H1 (cell line): ENCODE measurements around the gene C22orf39. TPM values are rescaled to one million over a fixed set of nuclear protein-coding genes. Genes with fewer than 3 reads are reported as not detected.

Experiments
- CTCF ChIA-PET: fragments of 300-600 bp; sonication (Branson Sonifier 250); formaldehyde crosslinking; loops from one replicate; lab custom pipeline; 2021; ENCODE audit not compliant: partially characterized antibody; lab: Charles Lee
- POLR2A ChIA-PET: fragments of 300-600 bp; sonication (Branson Sonifier 250); formaldehyde crosslinking; loops from one replicate; lab custom pipeline; 2021; ENCODE audit warnings: inconsistent platforms; ENCODE audit not compliant: partially characterized antibody; lab: Charles Lee
- DNase-seq, 2 experiments: peaks; one replicate each; pipeline versions ENCODE4 v3.0.0 to v3.0.0-alpha.2; 2010 to 2022; ENCODE audit warnings: low spot score in 2 of 2, low read depth in 1 of 2, mixed read lengths in 1 of 2
- FAIRE-seq: peaks from 2 replicates; lab custom pipeline; 2011; peaks lifted over from hg19 to GRCh38; lab: Jason Lieb, UNC
- H2AFZ ChIP-seq: 2 replicates; pipeline ENCODE4 v1.8.1; 2012; ENCODE audit warnings: low read length, inconsistent platforms
- H2AK5ac ChIP-seq: 2 replicates; pipeline ENCODE4 v1.6.1; 2013; ENCODE audit warnings: low read depth, low read length
- H2BK120ac ChIP-seq: replicated peaks from 2 replicates; pipeline ENCODE3; 2013; ENCODE audit warnings: low read depth, low read length, inconsistent platforms
- H2BK12ac ChIP-seq: 2 replicates; pipeline ENCODE4 v1.6.1; 2013; ENCODE audit warnings: low read depth, low read length
- H2BK15ac ChIP-seq: 2 replicates; pipeline ENCODE4 v1.6.1; 2013; ENCODE audit warnings: low read length
- H2BK20ac ChIP-seq: 2 replicates; pipeline ENCODE4 v1.6.1; 2013; ENCODE audit warnings: low read length
- H2BK5ac ChIP-seq: 2 replicates; pipeline ENCODE4 v1.6.1; 2013; ENCODE audit warnings: low read depth, low read length
- H3K14ac ChIP-seq: 2 replicates; pipeline ENCODE4 v1.6.1; 2013; ENCODE audit warnings: inconsistent platforms; ENCODE audit not compliant: insufficient read length
- H3K18ac ChIP-seq: 2 replicates; pipeline ENCODE4 v1.6.1; 2013; ENCODE audit warnings: low read length; ENCODE audit errors: extremely low read depth
- H3K23ac ChIP-seq: 2 replicates; pipeline ENCODE4 v1.6.1; 2013; ENCODE audit warnings: inconsistent platforms; ENCODE audit not compliant: insufficient read length
- H3K23me2 ChIP-seq: 2 replicates; pipeline ENCODE4 v1.6.1; 2013; ENCODE audit warnings: low read depth, low read length
- H3K27ac ChIP-seq: 2 replicates; pipeline ENCODE4 v1.6.1; 2011; ENCODE audit warnings: low read depth, low read length, inconsistent platforms
- H3K27me3 ChIP-seq, 4 experiments: replicated peaks in 1 of 4; 1 replicate in 1 of 4; 2 replicates in 3 of 4; pipeline versions ENCODE4 v1.6.1 to v1.8.1; 2011 to 2013; ENCODE audit warnings: low read length in 3 of 4, mild to moderate bottlenecking in 3 of 4, inconsistent platforms in 2 of 4, mixed read lengths in 2 of 4, moderate library complexity in 1 of 4; ENCODE audit not compliant: control insufficient read depth in 3 of 4, insufficient read depth in 3 of 4; ENCODE audit errors: extremely low read depth in 1 of 4
- H3K36me3 ChIP-seq, 4 experiments: 2 replicates each; pipeline versions ENCODE4 v1.6.1 to v1.8.1; 2011 to 2013; ENCODE audit warnings: mild to moderate bottlenecking in 4 of 4, low read length in 3 of 4, moderate library complexity in 2 of 4, control low read depth in 1 of 4, inconsistent platforms in 1 of 4; ENCODE audit not compliant: insufficient read depth in 4 of 4, control insufficient read depth in 2 of 4
- H3K4ac ChIP-seq: replicated peaks from 2 replicates; pipeline ENCODE3; 2013; ENCODE audit warnings: low read length, low read depth, mixed read lengths, inconsistent platforms; ENCODE audit not compliant: insufficient read length
- H3K4me1 ChIP-seq, 4 experiments: replicated peaks in 1 of 4; 1 replicate in 1 of 4; 2 replicates in 3 of 4; pipeline versions ENCODE4 v1.6.1 to v1.8.1; 2011 to 2013; ENCODE audit warnings: low read length in 3 of 4, inconsistent platforms in 2 of 4, mixed read lengths in 1 of 4; ENCODE audit not compliant: insufficient read depth in 4 of 4, control insufficient read depth in 3 of 4
- H3K4me2 ChIP-seq, 2 experiments: 2 replicates each; pipeline versions ENCODE4 v1.6.1 to v1.8.1; 2011 to 2013; ENCODE audit warnings: low read depth in 2 of 2, low read length in 2 of 2, control low read depth in 1 of 2, inconsistent platforms in 1 of 2, mild to moderate bottlenecking in 1 of 2; ENCODE audit not compliant: insufficient read depth in 1 of 2
- H3K4me3 ChIP-seq, 4 experiments: fragments of 200-600, 300-600 bp in 1 of 4; sonication (generic), shearing (Covaris generic), sonication (Bioruptor Twin) in 1 of 4; 2 replicates each; pipeline versions ENCODE4 v1.5.1 to v1.8.1; 2011 to 2016; ENCODE audit warnings: low read length in 4 of 4, low read depth in 3 of 4, control low read depth in 2 of 4, inconsistent platforms in 2 of 4, mild to moderate bottlenecking in 2 of 4, mixed read lengths in 1 of 4, moderate library complexity in 1 of 4; ENCODE audit not compliant: insufficient read depth in 2 of 4; ENCODE audit errors: extremely low read depth in 1 of 4
- H3K56ac ChIP-seq: replicated peaks from 2 replicates; pipeline ENCODE3; 2013; ENCODE audit warnings: low read depth, mild to moderate bottlenecking, mixed read lengths, low read length, inconsistent platforms; ENCODE audit not compliant: insufficient read length
- H3K79me1 ChIP-seq: 2 replicates; pipeline ENCODE4 v1.6.1; 2013; ENCODE audit warnings: low read depth, low read length, control low read depth
- H3K79me2 ChIP-seq, 2 experiments: 2 replicates each; pipeline versions ENCODE4 v1.6.1 to v1.8.1; 2012 to 2013; ENCODE audit warnings: low read length in 2 of 2, mild to moderate bottlenecking in 2 of 2, inconsistent platforms in 1 of 2; ENCODE audit not compliant: insufficient read depth in 2 of 2, control insufficient read depth in 1 of 2
- H3K9ac ChIP-seq, 4 experiments: replicated peaks in 1 of 4; 1 replicate in 1 of 4; 2 replicates in 3 of 4; pipeline versions ENCODE4 v1.6.1 to v1.8.1; 2011 to 2013; ENCODE audit warnings: low read depth in 3 of 4, low read length in 3 of 4, control low read depth in 2 of 4, mild to moderate bottlenecking in 2 of 4, moderate library complexity in 2 of 4, inconsistent platforms in 1 of 4; ENCODE audit errors: extremely low read depth in 1 of 4
- H3K9me3 ChIP-seq, 2 experiments: 2 replicates each; pipeline versions ENCODE4 v1.6.1 to v1.8.1; 2012 to 2013; ENCODE audit warnings: mild to moderate bottlenecking in 2 of 2, moderate library complexity in 2 of 2, control low read depth in 1 of 2, inconsistent platforms in 1 of 2, low read depth in 1 of 2, low read length in 1 of 2, mixed read lengths in 1 of 2; ENCODE audit not compliant: insufficient read depth in 2 of 2
- H4K20me1 ChIP-seq, 2 experiments: replicated peaks in 1 of 2; 2 replicates each; pipeline versions ENCODE3 to v1.8.1; 2011 to 2013; ENCODE audit warnings: inconsistent platforms in 2 of 2, low read length in 2 of 2, mild to moderate bottlenecking in 1 of 2; ENCODE audit not compliant: insufficient read depth in 2 of 2, control insufficient read depth in 1 of 2
- H4K5ac ChIP-seq: 2 replicates; pipeline ENCODE4 v1.6.1; 2013; ENCODE audit warnings: low read length, low read depth, mixed read lengths, inconsistent platforms; ENCODE audit not compliant: insufficient read length
- H4K8ac ChIP-seq: 2 replicates; pipeline ENCODE4 v1.8.0; 2013; ENCODE audit warnings: mild to moderate bottlenecking, moderate library complexity, low read length, inconsistent platforms; ENCODE audit not compliant: insufficient read depth; ENCODE audit errors: extremely low read depth
- H4K91ac ChIP-seq: replicated peaks from 2 replicates; pipeline ENCODE3; 2013; ENCODE audit warnings: low read length, mixed read lengths, inconsistent platforms; ENCODE audit not compliant: insufficient read length
- BRCA1 ChIP-seq: IDR thresholded peaks from 2 replicates; pipeline ENCODE4 v1.6.1; 2012; ENCODE audit warnings: low read depth, low read length, improper control_type of control experiment
- EZH2 ChIP-seq: fragments of 200-600 bp; sonication (generic); IDR thresholded peaks from 2 replicates; pipeline ENCODE4 v1.7.1; 2012; ENCODE audit warnings: low read depth, mild to moderate bottlenecking, moderate library complexity, low read length, inconsistent platforms; ENCODE audit not compliant: severe bottlenecking
- FOSL1 ChIP-seq: IDR thresholded peaks from 2 replicates; pipeline ENCODE4 v1.6.1; 2011; ENCODE audit warnings: mild to moderate bottlenecking, low read depth, low read length, moderate library complexity; ENCODE audit not compliant: insufficient read depth
- KDM4A ChIP-seq: IDR thresholded peaks from one replicate; pipeline ENCODE4 v1.7.1; 2012; ENCODE audit warnings: low read depth, mild to moderate bottlenecking, moderate library complexity, low read length, inconsistent platforms; ENCODE audit not compliant: severe bottlenecking
- MAFK ChIP-seq: IDR thresholded peaks from 2 replicates; pipeline ENCODE4 v1.6.1; 2012; ENCODE audit warnings: low read depth, mild to moderate bottlenecking, improper control_type of control experiment, low read length
- POLR2A ChIP-seq, 2 experiments: IDR thresholded peaks; 1 replicate in 1 of 2; 2 replicates in 1 of 2; pipeline ENCODE4 v1.6.1; 2011; ENCODE audit warnings: low read depth in 2 of 2, low read length in 2 of 2, mild to moderate bottlenecking in 2 of 2; ENCODE audit errors: control extremely low read depth in 1 of 2
- RXRA ChIP-seq: IDR thresholded peaks from 2 replicates; pipeline ENCODE4 v1.6.1; 2011; ENCODE audit warnings: low read depth, mild to moderate bottlenecking, low read length, moderate library complexity; ENCODE audit not compliant: insufficient read depth
- SIRT6 ChIP-seq: IDR thresholded peaks from one replicate; pipeline ENCODE4 v1.7.1; 2012; ENCODE audit warnings: low read length, inconsistent platforms
- SRF ChIP-seq: IDR thresholded peaks from 2 replicates; pipeline ENCODE4 v1.6.1; 2011; ENCODE audit warnings: mild to moderate bottlenecking, low read depth, low read length, moderate library complexity
- TCF12 ChIP-seq: IDR thresholded peaks from 2 replicates; pipeline ENCODE4 v1.6.1; 2011; ENCODE audit warnings: low read depth, mild to moderate bottlenecking, low read length
- WGBS, 2 experiments: shearing (Covaris generic) in 1 of 2; methylation state at CpG; one replicate each; pipeline versions ENCODE4 v1.1.6 to v1.1.7; 2013 to 2015; ENCODE audit warnings: low lambda C conversion rate in 2 of 2, mixed read lengths in 2 of 2, inconsistent platforms in 1 of 2, low coverage in 1 of 2, missing lambda C conversion rate in 1 of 2; ENCODE audit not compliant: insufficient replicate concordance in 2 of 2, insufficient coverage in 1 of 2, insufficient read length in 1 of 2; ENCODE audit errors: extremely low coverage in 1 of 2, missing lambda C conversion rate in 1 of 2; 5-methylcytosine and 5-hydroxymethylcytosine counted together
- polyA plus RNA-seq, 7 experiments: library from polyadenylated mRNA; depleted of rRNA in 3 of 7; stranded (reverse) in 5 of 7; unstranded in 2 of 7; fragments of >200 nt in 5 of 7; fragments of 200-250 nt in 2 of 7; gene quantifications; 1 replicate in 5 of 7; 2 replicates in 1 of 7; 4 replicates in 1 of 7; pipeline versions ENCODE4 v1.2.1 to v1.2.3, GENCODE V29; 2011 to 2013; ENCODE audit warnings: missing spikeins in 2 of 7, mixed read lengths in 2 of 7
- total RNA-seq: library from RNA; stranded (reverse); fragmentation: NEBNext Ultra II Directional; extraction: Animal tissue kit (Norgen Biotek cat#: 25700); gene quantifications from 2 replicates; pipeline ENCODE4 v1.2.1, GENCODE V29; 2021
- TF ChIP-seq, protein P1 (sequence below): IDR thresholded peaks from 2 replicates; pipeline ENCODE4 v1.6.1; 2011; ENCODE audit warnings: low read length, improper control_type of control experiment
- TF ChIP-seq, protein P2 (sequence below): IDR thresholded peaks from 2 replicates; pipeline ENCODE4 v1.6.1; 2012; ENCODE audit warnings: low read length, inconsistent platforms

The C22orf39 gene
- total and polyA plus RNA-seq, 2 of the 8 experiments (the other 6 are each of a cell fraction or from before 2014, with no cell fraction given): 22.7 to 27.7 TPM

DNA sequence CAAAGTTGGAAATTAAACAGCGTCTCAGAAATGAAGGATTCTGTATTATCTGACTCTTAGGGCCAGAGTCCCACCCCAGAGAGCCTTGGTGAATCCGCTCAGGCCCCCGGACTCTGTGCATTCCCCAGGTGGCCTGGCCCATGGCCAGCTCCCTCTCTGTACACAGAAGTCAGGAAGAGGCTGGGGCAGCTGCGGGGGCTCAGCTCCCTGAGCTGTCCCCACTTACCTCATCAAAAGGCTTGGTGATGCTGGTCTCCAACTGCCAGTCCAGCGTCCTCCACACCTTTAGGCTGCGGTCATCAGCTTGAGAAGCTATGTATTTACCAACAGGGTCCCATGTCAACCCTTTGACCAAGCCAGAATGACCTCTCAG lies 51.0 kb downstream of the C22orf39 start:
- FAIRE-seq: no peak
- no peak overlapping the region for H3K27ac ChIP-seq
- H3K79me1 ChIP-seq: no peaks in the 10 kb centered on the region
- no peak overlapping the region for H4K8ac ChIP-seq
- H3K23ac ChIP-seq: no peak overlapping the region
- no peak overlapping the region for H3K56ac ChIP-seq
- H3K23me2 ChIP-seq: no peaks in the 10 kb centered on the region
- H2BK120ac ChIP-seq: no peak overlapping the region
- no peak overlapping the region for H2BK12ac ChIP-seq
- no peak overlapping the region for H3K4me2 ChIP-seq
- no peak overlapping the region for H2AK5ac ChIP-seq
- peaks cover 22 to 61% (median 48%) of the 10 kb centered on the region in 4 experiments for H3K36me3 ChIP-seq
- no peak for DNase-seq
- H3K4me3 ChIP-seq: no peak overlapping the region
- no peak overlapping the region for H2AFZ ChIP-seq
- no peak overlapping the region for H4K91ac ChIP-seq
- no peak overlapping the region for H3K4ac ChIP-seq
- H2BK5ac ChIP-seq: no peak overlapping the region
- H3K18ac ChIP-seq: no peak overlapping the region
- H3K79me2 ChIP-seq: no peaks in the 10 kb centered on the region
- H3K9me3 ChIP-seq: no peaks in the 10 kb centered on the region
- WGBS, 2 experiments: 95% methylated on average over 6 of the region's 6 CpGs; no CpG with 5 or more reads in 1 of the 2 experiments
- no peak overlapping the region for H2BK20ac ChIP-seq
- POLR2A ChIA-PET: interaction anchor here (1.2 to 2.5 kb wide), 5 partner anchors 8 to 83 kb away, joined by 3 to 9 read pairs (median 4); partner anchors contain the start of genes CDC45 and UFD1
- no peaks in the 10 kb centered on the region for H3K4me1 ChIP-seq
- H4K5ac ChIP-seq: no peak overlapping the region
- H3K9ac ChIP-seq: no peak overlapping the region
- H4K20me1 ChIP-seq: peaks cover 2 to 7% of the 10 kb centered on the region in 2 experiments
- H3K27me3 ChIP-seq: no peaks in the 10 kb centered on the region
- no peak overlapping the region for H2BK15ac ChIP-seq
- CTCF ChIA-PET: interaction anchor here (1.0 to 1.7 kb wide), 3 partner anchors 73 to 216 kb away, joined by 3 to 4 read pairs (median 4); no protein-coding TSS in a partner anchor
- no peak overlapping the region for H3K14ac ChIP-seq
- TF ChIP-seq EZH2: no peak
- TF ChIP-seq SIRT6: no peak
- TF ChIP-seq, protein P1, sequence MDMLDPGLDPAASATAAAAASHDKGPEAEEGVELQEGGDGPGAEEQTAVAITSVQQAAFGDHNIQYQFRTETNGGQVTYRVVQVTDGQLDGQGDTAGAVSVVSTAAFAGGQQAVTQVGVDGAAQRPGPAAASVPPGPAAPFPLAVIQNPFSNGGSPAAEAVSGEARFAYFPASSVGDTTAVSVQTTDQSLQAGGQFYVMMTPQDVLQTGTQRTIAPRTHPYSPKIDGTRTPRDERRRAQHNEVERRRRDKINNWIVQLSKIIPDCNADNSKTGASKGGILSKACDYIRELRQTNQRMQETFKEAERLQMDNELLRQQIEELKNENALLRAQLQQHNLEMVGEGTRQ: no peak
- TF ChIP-seq POLR2A (IDR thresholded peaks at IDR 0.05; ENCODE audit: control extremely low read depth in 1 of 2, low read depth in 2 of 2, low read length in 2 of 2): no peak
- no peak for TF ChIP-seq KDM4A
- TF ChIP-seq TCF12: no peak
- TF ChIP-seq, protein P2, sequence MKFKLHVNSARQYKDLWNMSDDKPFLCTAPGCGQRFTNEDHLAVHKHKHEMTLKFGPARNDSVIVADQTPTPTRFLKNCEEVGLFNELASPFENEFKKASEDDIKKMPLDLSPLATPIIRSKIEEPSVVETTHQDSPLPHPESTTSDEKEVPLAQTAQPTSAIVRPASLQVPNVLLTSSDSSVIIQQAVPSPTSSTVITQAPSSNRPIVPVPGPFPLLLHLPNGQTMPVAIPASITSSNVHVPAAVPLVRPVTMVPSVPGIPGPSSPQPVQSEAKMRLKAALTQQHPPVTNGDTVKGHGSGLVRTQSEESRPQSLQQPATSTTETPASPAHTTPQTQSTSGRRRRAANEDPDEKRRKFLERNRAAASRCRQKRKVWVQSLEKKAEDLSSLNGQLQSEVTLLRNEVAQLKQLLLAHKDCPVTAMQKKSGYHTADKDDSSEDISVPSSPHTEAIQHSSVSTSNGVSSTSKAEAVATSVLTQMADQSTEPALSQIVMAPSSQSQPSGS: no peak
- TF ChIP-seq FOSL1: no peak
- TF ChIP-seq RXRA: no peak
- TF ChIP-seq BRCA1: no peak
- TF ChIP-seq MAFK: no peak
- no peak for TF ChIP-seq SRF
